ENCODE results near the gene ZNF292.
"Not testable (repeated sequence)": the region's sequence is repeated elsewhere in the genome, so short reads cannot be mapped to it uniquely, and the experiment has no call there.

Gene ZNF292

GRCh38 chr6:87122477-87122876, 32.9 kb upstream of the ZNF292 start:
- no peak for TF ChIP-seq CTCF (IDR thresholded peaks at IDR 0.05; ENCODE audit: low read depth, low read length, missing control alignments)
- no peak for DNase-seq (ENCODE audit: low read depth)
- H3K4me3 ChIP-seq (ENCODE audit: low read depth, low read length) = peak overlapping the region; percentile 9
- in situ Hi-C loops (cut with HindIII; ENCODE audit: low sequenced_read_pairs) = no loop called here

GRCh38 chr6:87124074-87124473, 31.3 kb upstream of the ZNF292 start:
- no peak overlapping the region for H3K4me3 ChIP-seq (ENCODE audit: low read depth, low read length)
- DNase-seq (ENCODE audit: low read depth) = no peak
- in situ Hi-C loops (cut with HindIII; ENCODE audit: low sequenced_read_pairs) = no loop called here
- TF ChIP-seq CTCF (IDR thresholded peaks at IDR 0.05; ENCODE audit: low read depth, low read length, missing control alignments) = no peak

GRCh38 chr6:87126501-87126900, 28.9 kb upstream of the ZNF292 start:
- DNase-seq (ENCODE audit: low read depth) = no peak
- in situ Hi-C loops (cut with HindIII; ENCODE audit: low sequenced_read_pairs) = no loop called here
- TF ChIP-seq CTCF (IDR thresholded peaks at IDR 0.05; ENCODE audit: low read depth, low read length, missing control alignments) = no peak
- H3K4me3 ChIP-seq (ENCODE audit: low read depth, low read length) = no peak overlapping the region

- in situ Hi-C loops (cut with HindIII; ENCODE audit: low sequenced_read_pairs) = no loop called here
- no peak for DNase-seq (ENCODE audit: low read depth)
- H3K4me3 ChIP-seq (ENCODE audit: low read depth, low read length) = no peak overlapping the region
- TF ChIP-seq CTCF (IDR thresholded peaks at IDR 0.05; ENCODE audit: low read depth, low read length, missing control alignments) = no peak
Measured at GRCh38 chr6:87127737-87128136, 27.6 kb upstream of the ZNF292 start.

- H3K4me3 ChIP-seq (ENCODE audit: low read depth, low read length) = no peak overlapping the region
- TF ChIP-seq CTCF (IDR thresholded peaks at IDR 0.05; ENCODE audit: low read depth, low read length, missing control alignments) = no peak
- in situ Hi-C loops (cut with HindIII; ENCODE audit: low sequenced_read_pairs) = no loop called here
- DNase-seq (ENCODE audit: low read depth) = no peak
Measured at GRCh38 chr6:87136963-87137362, 18.4 kb upstream of the ZNF292 start.

- DNase-seq (ENCODE audit: low read depth) = peak; percentile 36
- TF ChIP-seq CTCF (IDR thresholded peaks at IDR 0.05; ENCODE audit: low read depth, low read length, missing control alignments) = peak; percentile 66
- in situ Hi-C loops (cut with HindIII; ENCODE audit: low sequenced_read_pairs) = no loop called here
- H3K4me3 ChIP-seq (ENCODE audit: low read depth, low read length) = no peak overlapping the region
Measured at GRCh38 chr6:87139236-87139635, 16.1 kb upstream of the ZNF292 start.

- in situ Hi-C loops (cut with HindIII; ENCODE audit: low sequenced_read_pairs); H3K4me3 ChIP-seq (ENCODE audit: low read depth, low read length); DNase-seq (ENCODE audit: low read depth): not testable (repeated sequence)
Measured at GRCh38 chr6:87139927-87140326, 15.4 kb upstream of the ZNF292 start.

All from astrocyte of the cerebellum (primary cell).